ENCODE results near the gene TBX2. TPM values are rescaled to one million over a fixed set of nuclear protein-coding genes. Genes with fewer than 3 reads are reported as not detected.
A peak's percentile ranks its signal among the peaks of the same experiment; 100 is the strongest.

TBX2 gene
- total and polyA plus RNA-seq, 10 of the 15 experiments (the other 5 are each of a cell fraction or from before 2014, with no cell fraction given): 0.13 TPM; not detected in 9

GRCh38 chr17:61410141-61411010 is 10.7 kb downstream of the TBX2 start:
- SMC1A ChIA-PET (ENCODE audit: uncharacterized antibody, unreplicated experiment): no interaction called here

More at GRCh38 chr17:61410141-61411010, 10.7 kb downstream of the TBX2 start:
- intact Hi-C loops (cut with micrococcal nuclease; ENCODE audit: unreplicated experiment): no loop called here
- TF ChIP-seq ZNF687 (IDR thresholded peaks at IDR 0.05) (no peak), EZH2 (IDR thresholded peaks at IDR 0.05; ENCODE audit: borderline replicate concordance, control insufficient read depth, low read depth, low read length) (0 out of 2 replicates have a peak, but pooled peaks have one; percentile 32), NFXL1 (IDR thresholded peaks at IDR 0.05; ENCODE audit: borderline replicate concordance) (peak; percentile 66; the same call in 1 of the 2 replicates), CREB1 (IDR thresholded peaks at IDR 0.05; ENCODE audit: low read depth) (no peak), ZBTB33 (IDR thresholded peaks at IDR 0.05) (peak; percentile 65; the same call in 1 of the 2 replicates), CTCF (IDR thresholded peaks at IDR 0.05 in 2 of 3, conservative IDR thresholded peaks at IDR 0.05 in 1 of 3; ENCODE audit: control insufficient read depth in 2 of 3, extremely low read depth in 1 of 3, insufficient read depth in 1 of 3, low read depth in 3 of 3, low read length in 3 of 3) (peak; percentile 44 to 61 (median 48))
- CTCF ChIA-PET: no interaction called here
- ATAC-seq: peak; percentile 49
- in situ Hi-C loops (cut with MboI): loop anchor here (10.0 kb wide), 1 partner anchor 694 kb away; no protein-coding TSS in a partner anchor
- DNase-seq (ENCODE audit: low read depth, low spot score): no peak
- 0 out of 2 replicates have a peak overlapping the region, but pooled peaks have one; percentile 78 for H3K4me2 ChIP-seq (ENCODE audit: control insufficient read depth, insufficient read depth)
- peaks cover 4% of the 10 kb centered on the region; the same call in 1 of the 2 replicates for H3K4me1 ChIP-seq (ENCODE audit: control insufficient read depth, insufficient read depth, low read length)
- RAD21 ChIA-PET (ENCODE audit: unreplicated experiment): no interaction called here
- no peak overlapping the region for H3K4me3 ChIP-seq
- BruUV-seq (replicated peaks): no TSS peak
- peaks cover 1% of the 10 kb centered on the region; the same call in 1 of the 3 replicates for H3K9me3 ChIP-seq (replicated peaks; ENCODE audit: control insufficient read depth, insufficient read depth, low read length)
- H3K27me3 ChIP-seq (replicated peaks in 1 of 2; ENCODE audit: control insufficient read depth in 2 of 2, insufficient read depth in 2 of 2, low read length in 1 of 2): peaks cover 24 to 39% of the 10 kb centered on the region in 2 experiments
- no peak overlapping the region for H2AFZ ChIP-seq (ENCODE audit: control insufficient read depth, low read depth, low read length)
- H4K20me1 ChIP-seq (ENCODE audit: control insufficient read depth, insufficient read depth): no peaks in the 10 kb centered on the region
- no peaks in the 10 kb centered on the region for H3K79me2 ChIP-seq (ENCODE audit: control insufficient read depth, insufficient read depth, low read length)
- 10% methylated on average over 48 of the region's 48 CpGs for WGBS (ENCODE audit: insufficient coverage, insufficient replicate concordance, low lambda C conversion rate, missing lambda C conversion rate)
- no peaks in the 10 kb centered on the region for H3K36me3 ChIP-seq (ENCODE audit: control insufficient read depth in 2 of 2, insufficient read depth in 2 of 2, low read length in 1 of 2)
- no peak overlapping the region for H3K27ac ChIP-seq (ENCODE audit: control insufficient read depth, insufficient read depth)
- FAIRE-seq: no peak
- no peak overlapping the region for H3K9ac ChIP-seq (ENCODE audit: control insufficient read depth, insufficient read depth, low read length)
- POLR2A ChIA-PET: no interaction called here
